HG03460 (cell line): ENCODE measurements around the gene TNFRSF4.
"Not testable (repeated sequence)": the region's sequence is repeated elsewhere in the genome, so short reads cannot be mapped to it uniquely, and the experiment has no call there.

Source experiments
- ATAC-seq: cut with Tn5 transposase; IDR thresholded peaks from one replicate; pipeline ENCODE4 v1.9.1; 2021; ENCODE audit not compliant: unreplicated experiment

The TNFRSF4 gene

GRCh38 chr1:1213345-1214265 is at the start of gene TNFRSF4:
Gene TNFRSF4, minus strand, starts transcription at chr1:1214153. Its CDS starts 26 bp downstream, at chr1:1214127.
- ATAC-seq, result no peak

DNA sequence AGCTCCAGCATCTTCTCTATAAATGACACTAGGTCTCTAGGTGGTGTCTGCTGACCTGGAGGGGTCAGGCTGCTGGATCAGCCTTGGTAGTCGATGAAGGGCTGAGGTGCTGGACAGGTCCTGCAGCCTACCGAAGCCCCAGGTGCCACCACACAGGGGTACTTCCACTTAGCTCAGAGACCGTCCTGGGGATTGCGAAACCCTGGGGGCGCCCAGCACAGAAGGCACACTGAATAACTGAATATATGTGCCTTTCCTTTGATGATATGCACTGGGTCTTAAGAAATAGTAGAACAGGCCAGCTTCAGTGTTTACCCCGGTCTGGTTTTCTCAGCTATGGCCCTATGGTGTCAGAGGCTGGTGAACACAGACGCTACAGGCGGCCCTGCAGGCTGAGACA is 48.8 kb upstream of the TNFRSF4 start:
- no peak for ATAC-seq

GRCh38 chr1:1262071-1262470 is 48.1 kb upstream of the TNFRSF4 start:
- no peak for ATAC-seq

DNA sequence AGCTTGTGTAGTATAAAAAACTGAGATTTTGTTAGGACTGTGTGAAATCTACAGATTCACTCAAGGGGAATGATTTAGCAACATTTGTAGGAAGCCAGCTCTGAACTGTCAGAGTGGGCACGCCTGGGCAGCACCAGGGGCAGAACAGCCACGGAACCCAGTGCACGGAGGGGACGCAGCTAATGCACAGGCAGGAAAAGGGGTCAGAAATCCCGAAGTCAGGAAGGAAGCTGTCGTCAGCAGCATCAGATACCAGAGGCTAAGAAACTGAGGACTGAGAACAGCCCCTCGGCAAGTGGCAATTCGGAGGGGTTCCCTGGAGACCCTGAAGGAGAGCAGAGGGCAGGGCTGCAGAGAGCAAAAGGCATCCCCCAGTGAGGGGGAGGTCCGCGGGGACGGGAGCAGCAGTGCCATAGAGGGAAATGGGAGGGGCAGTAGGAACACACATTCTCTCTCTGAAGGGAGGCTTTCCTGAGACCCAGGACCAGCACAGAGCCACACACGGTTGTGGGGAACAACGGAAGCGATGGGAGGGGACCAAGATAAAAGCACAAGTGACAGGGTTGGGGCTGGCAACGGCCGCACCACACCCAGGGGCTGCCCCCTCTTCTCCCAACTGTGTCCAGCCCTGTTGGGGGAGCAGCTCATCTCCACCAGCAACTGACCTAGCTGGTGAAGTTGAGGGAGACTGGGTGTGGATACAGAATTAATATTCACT is 47.0 kb upstream of the TNFRSF4 start:
- ATAC-seq, result no peak

DNA sequence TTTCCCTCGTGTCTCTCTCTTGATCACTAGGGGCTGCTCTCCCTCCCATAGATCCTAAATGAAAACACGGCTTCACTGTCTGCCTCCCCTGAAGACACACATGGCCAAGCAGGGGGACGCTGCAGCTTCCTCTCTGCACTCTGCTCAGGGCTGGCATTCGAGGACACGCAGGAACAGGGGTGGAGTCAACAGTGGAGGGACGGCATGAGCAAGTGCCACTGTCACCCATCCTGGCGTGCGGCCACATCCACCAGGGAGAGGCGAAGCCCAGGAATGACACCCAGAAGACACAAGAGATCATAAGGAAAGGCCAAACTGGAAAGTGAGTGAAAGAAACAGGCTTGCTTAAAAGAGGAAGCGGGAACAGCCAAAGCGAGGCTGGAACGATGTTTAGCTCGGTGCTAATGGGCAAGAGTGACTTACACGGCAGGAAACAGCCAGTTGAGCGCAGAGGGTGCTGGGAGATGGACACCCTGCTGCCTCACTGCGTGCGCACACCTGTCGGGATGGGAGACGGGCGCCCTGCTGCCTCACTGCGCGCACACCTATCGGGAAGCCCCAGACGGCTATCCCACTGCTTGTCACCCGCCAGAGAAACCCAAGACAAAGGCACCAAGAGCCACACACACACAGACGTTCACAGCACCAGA is 46.1 kb upstream of the TNFRSF4 start:
- ATAC-seq, result no peak

- no peak for ATAC-seq
Observed at GRCh38 chr1:1259540-1259939, 45.6 kb upstream of the TNFRSF4 start.

DNA sequence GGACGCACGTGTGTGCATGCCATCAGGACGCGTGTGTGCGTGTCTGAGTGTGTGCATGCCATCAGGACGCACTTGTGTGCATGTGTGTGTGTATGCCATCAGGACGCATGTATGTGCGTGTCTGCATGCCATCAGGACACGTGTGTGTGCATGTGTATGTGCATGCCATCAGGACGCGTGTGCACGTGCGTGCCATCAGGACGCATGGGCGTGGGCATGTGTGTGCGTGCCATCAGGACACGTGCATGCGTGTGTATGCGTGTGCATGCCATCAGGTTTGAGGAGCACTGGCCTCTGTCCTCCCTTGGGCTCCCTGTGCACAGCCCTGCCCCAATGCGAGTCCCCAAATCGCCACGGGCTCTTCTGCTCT is 45.2 kb upstream of the TNFRSF4 start:
- no peak for ATAC-seq

DNA sequence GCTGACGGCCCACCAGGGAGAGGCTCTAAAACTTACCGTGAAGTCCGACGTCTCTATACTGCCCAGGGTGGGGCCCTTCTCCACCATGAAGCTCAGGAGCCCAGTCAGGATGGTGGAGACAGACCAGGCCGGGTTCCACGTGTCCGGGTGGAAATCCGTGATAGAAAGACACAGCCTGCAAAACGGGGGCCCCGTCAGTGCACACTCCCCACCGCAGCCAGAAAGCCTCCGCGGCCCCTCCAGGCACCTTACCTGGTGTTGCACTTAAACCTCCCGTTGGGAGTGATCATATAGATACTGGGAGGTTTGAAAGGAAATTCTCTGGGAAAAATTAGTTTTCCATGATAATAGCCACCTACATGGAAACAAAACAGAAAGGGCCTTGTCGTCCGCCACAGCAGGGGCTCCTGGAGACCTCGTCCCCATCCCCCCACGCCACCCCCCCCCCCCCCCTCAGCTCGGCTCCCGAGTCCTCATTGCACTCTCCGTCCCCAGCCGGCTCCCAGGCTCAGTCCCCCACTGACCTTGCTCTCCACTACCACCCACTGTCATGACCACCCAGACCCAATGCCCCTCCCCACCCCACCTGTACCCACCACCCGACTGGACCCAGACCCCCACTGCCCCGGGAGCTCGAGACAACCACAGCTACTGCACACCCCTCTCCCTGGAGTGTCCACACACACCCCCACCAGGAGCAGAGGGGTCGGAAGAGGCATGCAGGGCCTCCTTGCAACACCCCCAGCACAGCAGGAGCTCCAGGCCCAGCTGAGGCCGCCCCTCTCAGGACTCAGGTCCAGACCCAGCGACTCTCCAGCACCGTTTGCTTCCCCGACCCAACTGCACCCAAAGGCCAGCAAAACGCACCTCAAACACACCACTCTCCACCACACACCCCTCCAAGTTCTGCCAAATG is 43.3 kb upstream of the TNFRSF4 start:
- ATAC-seq, result no peak

DNA sequence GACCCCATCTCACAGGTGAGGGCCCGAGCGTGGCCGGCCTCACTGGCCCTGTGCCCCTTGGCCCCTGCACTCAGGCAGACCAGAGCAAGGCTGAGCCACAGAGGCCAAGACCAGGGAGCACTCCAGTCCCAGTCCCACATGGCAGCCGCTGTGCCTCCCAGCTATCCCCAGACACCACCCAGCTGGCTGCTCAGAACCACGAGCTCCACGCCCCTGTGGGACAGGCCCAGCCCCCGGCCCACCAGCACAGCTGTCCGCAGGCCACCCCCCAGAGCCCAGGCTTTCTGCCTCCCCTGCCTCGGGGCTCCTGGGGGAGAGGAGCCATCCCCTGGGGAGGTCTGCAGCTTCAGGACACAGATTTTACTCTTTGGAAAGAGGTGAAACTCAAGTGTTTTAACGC is 41.7 kb upstream of the TNFRSF4 start:
- ATAC-seq, result no peak

DNA sequence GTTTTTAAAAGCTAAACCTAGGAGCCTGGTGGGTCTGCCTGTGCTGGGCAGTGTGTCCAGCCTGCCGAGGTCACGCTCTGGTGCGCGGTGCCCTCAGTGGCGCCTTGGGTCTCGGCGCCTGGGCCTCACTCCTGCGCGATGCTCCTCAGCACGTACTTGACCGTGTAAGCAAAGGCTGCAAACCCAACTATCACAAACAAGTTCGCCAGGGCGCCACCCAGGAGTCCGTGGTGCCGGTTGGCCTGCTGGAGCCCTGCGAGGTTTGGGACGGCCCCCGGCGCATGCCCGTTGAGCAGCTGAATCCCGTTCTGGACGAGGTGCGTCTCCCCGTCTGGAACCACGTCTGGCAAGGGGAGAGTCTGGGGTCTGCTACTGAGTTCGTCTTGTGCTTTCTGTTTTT is 41.1 kb upstream of the TNFRSF4 start:
- no peak for ATAC-seq

GRCh38 chr1:1254667-1254998 is 40.7 kb upstream of the TNFRSF4 start:
- ATAC-seq, result no peak

GRCh38 chr1:1253972-1254666 is 40.2 kb upstream of the TNFRSF4 start:
- ATAC-seq, result no peak

- ATAC-seq, result no peak
Observed at GRCh38 chr1:1253314-1253713, 39.4 kb upstream of the TNFRSF4 start.

- ATAC-seq, result no peak
Observed at GRCh38 chr1:1250786-1251284, 36.9 kb upstream of the TNFRSF4 start.

DNA sequence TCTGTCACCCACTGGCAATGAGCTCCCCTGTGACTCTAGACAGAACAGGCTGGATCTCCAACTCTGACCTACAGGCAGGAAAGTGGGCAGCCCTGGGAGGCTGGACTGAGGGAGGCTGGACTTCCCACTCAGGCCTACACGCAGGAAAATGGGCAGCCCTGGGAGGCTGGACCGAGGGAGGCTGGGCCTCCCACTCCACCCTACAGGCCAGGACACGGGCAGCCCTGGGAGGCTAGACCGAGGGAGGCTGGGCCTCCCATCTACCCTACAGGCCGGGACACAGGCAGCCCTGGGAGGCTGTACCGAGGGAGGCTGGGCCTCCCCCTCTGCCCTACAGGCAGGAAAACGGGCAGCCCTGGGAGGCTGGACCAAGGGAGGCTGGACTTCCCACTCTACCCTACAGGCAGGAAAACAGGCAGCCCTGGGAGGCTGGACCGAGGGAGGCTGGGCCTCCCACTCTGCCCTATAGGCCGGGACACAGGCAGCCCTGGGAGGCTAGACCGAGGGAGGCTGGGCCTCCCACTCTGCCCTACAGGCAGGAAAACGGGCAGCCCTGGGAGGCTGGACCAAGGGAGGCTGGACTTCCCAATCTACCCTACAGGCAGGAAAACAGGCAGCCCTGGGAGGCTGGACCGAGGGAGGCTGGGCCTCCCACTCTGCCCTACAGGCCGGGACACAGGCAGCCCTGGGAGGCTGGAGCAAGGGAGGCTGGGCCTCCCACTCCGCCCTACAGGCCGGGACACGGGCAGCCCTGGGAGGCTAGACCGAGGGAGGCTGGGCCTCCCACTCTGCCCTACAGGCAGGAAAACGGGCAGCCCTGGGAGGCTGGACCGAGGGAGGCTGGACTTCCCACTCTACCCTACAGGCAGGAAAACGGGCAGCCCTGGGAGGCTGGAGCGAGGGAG is 34.3 kb upstream of the TNFRSF4 start:
- not testable (repeated sequence) for ATAC-seq

GRCh38 chr1:1247341-1247913 is 33.5 kb upstream of the TNFRSF4 start:
- ATAC-seq, result no peak

GRCh38 chr1:1246577-1247340 is 32.8 kb upstream of the TNFRSF4 start, which contains the start of gene C1QTNF12:
Gene C1QTNF12, minus strand, starts transcription at chr1:1246722. Its CDS starts 32 bp downstream, at chr1:1246690.
- ATAC-seq, result no peak
